ENCODE results near the gene ELOVL1.
"Not testable (repeated sequence)": the region's sequence is repeated elsewhere in the genome, so short reads cannot be mapped to it uniquely, and the experiment has no call there.

ELOVL1 gene

GRCh38 chr1:43367904-43368645 lies at the start of gene ELOVL1:
Gene ELOVL1, minus strand, starts transcription at chr1:43368011. Its CDS starts 2,402 bp downstream, at chr1:43365609.
- ChIA-PET CTCF (interaction anchor here (1.5 kb wide), 1 partner anchor 10 kb away, joined by 8 read pairs; the partner anchor contains the start of gene CDC20), POLR2A (interaction anchor here (0.6 to 4.3 kb wide), 7 partner anchors 10 to 22 kb away, joined by 3 to 41 read pairs (median 4); partner anchors contain the start of genes CDC20, MED8 and SZT2)
- DNase-seq (ENCODE audit: extremely low spot score): peak; percentile 89
- TF ChIP-seq CTBP1 (IDR thresholded peaks at IDR 0.05; ENCODE audit: borderline replicate concordance) (no peak), L3MBTL2 (conservative IDR thresholded peaks at IDR 0.05) (peak; percentile 93)

- ChIA-PET POLR2A (no interaction called here), CTCF (interaction anchor here (1.8 kb wide), 1 partner anchor 177 kb away, joined by 12 read pairs; no protein-coding TSS in a partner anchor)
- TF ChIP-seq LEF1 (IDR thresholded peaks at IDR 0.05; ENCODE audit: borderline replicate concordance): no peak
- no peak for TF ChIP-seq FOXM1 (IDR thresholded peaks at IDR 0.05; ENCODE audit: borderline replicate concordance)
- TF ChIP-seq BHLHE40 (IDR thresholded peaks at IDR 0.05; ENCODE audit: borderline replicate concordance): no peak
- TF ChIP-seq ARNT (IDR thresholded peaks at IDR 0.05): no peak
- TF ChIP-seq NFRKB (IDR thresholded peaks at IDR 0.05): no peak
- TF ChIP-seq FOXA1 (IDR thresholded peaks at IDR 0.05): no peak
- DNase-seq (ENCODE audit: extremely low spot score): no peak
Observed at GRCh38 chr1:43415901-43416300, 48.1 kb upstream of the ELOVL1 start.

- DNase-seq (ENCODE audit: extremely low spot score): peak; percentile 70
- CTCF ChIA-PET: interaction anchor here (0.6 to 1.8 kb wide), 11 partner anchors 10 to 502 kb away, joined by 3 to 19 read pairs (median 4); no protein-coding TSS in a partner anchor
- POLR2A ChIA-PET: interaction anchor here (0.8 to 1.6 kb wide), 5 partner anchors 25 to 188 kb away, joined by 3 to 8 read pairs (median 6); partner anchors contain the start of genes CDC20, MED8 and SZT2
- TF ChIP-seq SUZ12 (IDR thresholded peaks at IDR 0.05): no peak
- no peak for TF ChIP-seq L3MBTL2 (conservative IDR thresholded peaks at IDR 0.05)
- no peak for TF ChIP-seq ELF4 (IDR thresholded peaks at IDR 0.05)
- TF ChIP-seq FOXK2 (IDR thresholded peaks at IDR 0.05): no peak
- no peak for TF ChIP-seq FOXM1 (IDR thresholded peaks at IDR 0.05; ENCODE audit: borderline replicate concordance)
- TF ChIP-seq BHLHE40 (IDR thresholded peaks at IDR 0.05; ENCODE audit: borderline replicate concordance): no peak
- no peak for TF ChIP-seq HDGF (IDR thresholded peaks at IDR 0.05; ENCODE audit: borderline replicate concordance)
- TF ChIP-seq TARDBP (IDR thresholded peaks at IDR 0.05): no peak
- TF ChIP-seq FOXA1 (IDR thresholded peaks at IDR 0.05): no peak
- no peak for TF ChIP-seq LEF1 (IDR thresholded peaks at IDR 0.05; ENCODE audit: borderline replicate concordance)
- no peak for TF ChIP-seq NFRKB (IDR thresholded peaks at IDR 0.05)
- no peak for TF ChIP-seq ZNF384 (IDR thresholded peaks at IDR 0.05)
- no peak for TF ChIP-seq PKNOX1 (IDR thresholded peaks at IDR 0.05)
- no peak for TF ChIP-seq ARNT (IDR thresholded peaks at IDR 0.05)
- TF ChIP-seq SP1 (IDR thresholded peaks at IDR 0.05): no peak
- TF ChIP-seq CTBP1 (IDR thresholded peaks at IDR 0.05; ENCODE audit: borderline replicate concordance): no peak
Observed at GRCh38 chr1:43414634-43415223, 46.9 kb upstream of the ELOVL1 start.

- DNase-seq (ENCODE audit: extremely low spot score): not testable (repeated sequence)
- CTCF ChIA-PET: interaction anchor here (0.6 kb wide), 1 partner anchor 55 kb away, joined by 4 read pairs; the partner anchor contains the start of gene CDC20
- POLR2A ChIA-PET: interaction anchor here (1.5 to 2.3 kb wide), 2 partner anchors 24 to 55 kb away, joined by 3 to 6 read pairs; partner anchors contain the start of genes CDC20, MED8 and SZT2
Observed at GRCh38 chr1:43413426-43413825, 45.6 kb upstream of the ELOVL1 start.

GRCh38 chr1:43410571-43410970 lies 42.8 kb upstream of the ELOVL1 start:
- no peak for DNase-seq (ENCODE audit: extremely low spot score)

GRCh38 chr1:43405876-43406234 lies 38.0 kb upstream of the ELOVL1 start:
- ChIA-PET POLR2A (no interaction called here), CTCF (no interaction called here)
- TF ChIP-seq L3MBTL2 (conservative IDR thresholded peaks at IDR 0.05) (no peak), FOXK2 (IDR thresholded peaks at IDR 0.05) (no peak), SP1 (IDR thresholded peaks at IDR 0.05) (no peak), ZNF384 (IDR thresholded peaks at IDR 0.05) (no peak), BHLHE40 (IDR thresholded peaks at IDR 0.05; ENCODE audit: borderline replicate concordance) (no peak), PKNOX1 (IDR thresholded peaks at IDR 0.05) (no peak), ELF4 (IDR thresholded peaks at IDR 0.05) (no peak), CTBP1 (IDR thresholded peaks at IDR 0.05; ENCODE audit: borderline replicate concordance) (no peak), TARDBP (IDR thresholded peaks at IDR 0.05) (no peak), HDGF (IDR thresholded peaks at IDR 0.05; ENCODE audit: borderline replicate concordance) (no peak), SUZ12 (IDR thresholded peaks at IDR 0.05) (no peak), FOXA1 (IDR thresholded peaks at IDR 0.05) (no peak), ARNT (IDR thresholded peaks at IDR 0.05) (no peak)
- no peak for DNase-seq (ENCODE audit: extremely low spot score)

More at GRCh38 chr1:43410571-43410970, 42.8 kb upstream of the ELOVL1 start:
- TF ChIP-seq HDGF (IDR thresholded peaks at IDR 0.05; ENCODE audit: borderline replicate concordance) (no peak), ZNF384 (IDR thresholded peaks at IDR 0.05) (no peak), SP1 (IDR thresholded peaks at IDR 0.05) (no peak), L3MBTL2 (conservative IDR thresholded peaks at IDR 0.05) (no peak), NFRKB (IDR thresholded peaks at IDR 0.05) (no peak), TARDBP (IDR thresholded peaks at IDR 0.05) (no peak), LEF1 (IDR thresholded peaks at IDR 0.05; ENCODE audit: borderline replicate concordance) (no peak), FOXA1 (IDR thresholded peaks at IDR 0.05) (no peak), BHLHE40 (IDR thresholded peaks at IDR 0.05; ENCODE audit: borderline replicate concordance) (no peak), SUZ12 (IDR thresholded peaks at IDR 0.05) (no peak), CTBP1 (IDR thresholded peaks at IDR 0.05; ENCODE audit: borderline replicate concordance) (no peak), PKNOX1 (IDR thresholded peaks at IDR 0.05) (no peak), ELF4 (IDR thresholded peaks at IDR 0.05) (no peak), ARNT (IDR thresholded peaks at IDR 0.05) (no peak)
- CTCF ChIA-PET: no interaction called here
- POLR2A ChIA-PET: interaction anchor here (1.2 kb wide), 1 partner anchor 20 kb away, joined by 3 read pairs; no protein-coding TSS in a partner anchor
